SK-N-SH treated with all-trans-retinoic acid at 6 μM for 48 hours (cell line): ENCODE measurements around the gene ZNF317.

Experiments
- ATAC-seq: fragments of 200-7000 bp; cut with Tn5 transposase; 3 replicates; pipeline ENCODE4 v1.9.1; 2020; ENCODE audit warnings: mild to moderate bottlenecking, moderate library complexity
- ARNTL ChIP-seq: fragments of 450-650 bp; formaldehyde crosslinking; IDR thresholded peaks from 2 replicates; pipeline ENCODE4 v1.5.0; 2020; ENCODE audit warnings: low read depth, mild to moderate bottlenecking, moderate library complexity, borderline replicate concordance
- BACH2 ChIP-seq: fragments of 250-450 bp; sonication (Bioruptor Pico); IDR thresholded peaks from 2 replicates; pipeline ENCODE4 v1.9.0; 2021; ENCODE audit warnings: mild to moderate bottlenecking, borderline replicate concordance
- CREB5 ChIP-seq: fragments of 250-450 bp; sonication (Bioruptor Pico); IDR thresholded peaks from 2 replicates; pipeline ENCODE4 v1.5.1; 2020; ENCODE audit warnings: low read depth, mild to moderate bottlenecking, moderate library complexity
- CSDC2 ChIP-seq: fragments of 250-450 bp; sonication (Bioruptor Pico); IDR thresholded peaks from 2 replicates; pipeline ENCODE4 v1.5.0; 2020; ENCODE audit warnings: mild to moderate bottlenecking, moderate library complexity
- CSRNP3 ChIP-seq: fragments of 250-450 bp; sonication (Bioruptor Pico); IDR thresholded peaks from 2 replicates; pipeline ENCODE4 v1.5.1; 2021; ENCODE audit warnings: mild to moderate bottlenecking, moderate library complexity
- GLIS3 ChIP-seq: fragments of 250-450 bp; sonication (Bioruptor Pico); IDR thresholded peaks from 2 replicates; pipeline ENCODE4 v1.5.0; 2020; ENCODE audit warnings: mild to moderate bottlenecking, moderate library complexity
- OSR1 ChIP-seq: fragments of 250-450 bp; sonication (Bioruptor Pico); IDR thresholded peaks from 2 replicates; pipeline ENCODE4 v1.8.0; 2022; ENCODE audit warnings: moderate library complexity, mild to moderate bottlenecking, inconsistent platforms
- PATZ1 ChIP-seq: fragments of 250-450 bp; sonication (Bioruptor Pico); IDR thresholded peaks from 2 replicates; pipeline ENCODE4 v1.8.0; 2020; ENCODE audit warnings: mild to moderate bottlenecking, moderate library complexity, borderline replicate concordance
- POU6F1 ChIP-seq: fragments of 250-450 bp; sonication (Bioruptor Pico); IDR thresholded peaks from 2 replicates; pipeline ENCODE4 v1.8.0; 2021; ENCODE audit warnings: low read depth, mild to moderate bottlenecking, moderate library complexity, borderline replicate concordance
- PPARA ChIP-seq: fragments of 250-450 bp; sonication (Bioruptor Pico); IDR thresholded peaks from 2 replicates; pipeline ENCODE4 v1.5.0; 2020; ENCODE audit warnings: mild to moderate bottlenecking, borderline replicate concordance
- RARB ChIP-seq: fragments of 250-450 bp; sonication (Bioruptor Pico); IDR thresholded peaks from 2 replicates; pipeline ENCODE4 v1.8.0; 2021; ENCODE audit warnings: mild to moderate bottlenecking, moderate library complexity
- SNAI2 ChIP-seq: fragments of 250-450 bp; sonication (Bioruptor Pico); IDR thresholded peaks from 2 replicates; pipeline ENCODE4 v1.5.0; 2020; ENCODE audit warnings: mild to moderate bottlenecking, moderate library complexity
- TOX ChIP-seq: fragments of 250-450 bp; sonication (Bioruptor Pico); IDR thresholded peaks from 2 replicates; pipeline ENCODE4 v1.8.0; 2021; ENCODE audit warnings: mild to moderate bottlenecking, moderate library complexity, borderline replicate concordance
- TSHZ2 ChIP-seq: fragments of 250-450 bp; sonication (Bioruptor Pico); IDR thresholded peaks from 2 replicates; pipeline ENCODE4 v1.5.0; 2020; ENCODE audit warnings: mild to moderate bottlenecking, moderate library complexity
- ZC3H10 ChIP-seq: fragments of 250-450 bp; sonication (Bioruptor Pico); IDR thresholded peaks from 2 replicates; pipeline ENCODE4 v1.5.1; 2021; ENCODE audit warnings: mild to moderate bottlenecking, moderate library complexity
- ZFP3 ChIP-seq: fragments of 250-450 bp; sonication (Bioruptor Pico); IDR thresholded peaks from 2 replicates; pipeline ENCODE4 v1.5.0; 2020; ENCODE audit warnings: mild to moderate bottlenecking, moderate library complexity
- ZFP30 ChIP-seq: fragments of 450-650 bp; formaldehyde crosslinking; IDR thresholded peaks from 2 replicates; pipeline ENCODE4 v1.5.0; 2022; ENCODE audit warnings: mild to moderate bottlenecking, moderate library complexity
- ZNF70 ChIP-seq: fragments of 450-650 bp; formaldehyde crosslinking; IDR thresholded peaks from 2 replicates; pipeline ENCODE4 v1.5.0; 2020; ENCODE audit warnings: mild to moderate bottlenecking, moderate library complexity

ZNF317 gene

GRCh38 chr19:9148697-9149096 is 8.5 kb downstream of the ZNF317 start:
- no peak for ATAC-seq
- TF ChIP-seq TOX (CRISPR knock-in tag) (no peak), ZC3H10 (CRISPR knock-in tag) (no peak), PATZ1 (CRISPR knock-in tag) (no peak), GLIS3 (CRISPR knock-in tag) (no peak), POU6F1 (CRISPR knock-in tag) (no peak), RARB (no peak), OSR1 (no peak), PPARA (CRISPR knock-in tag) (no peak)

GRCh38 chr19:9149997-9150396 is 9.8 kb downstream of the ZNF317 start:
- TF ChIP-seq TOX (CRISPR knock-in tag) (no peak), ZNF70 (CRISPR knock-in tag) (no peak), CSDC2 (CRISPR knock-in tag) (no peak), CREB5 (no peak), OSR1 (no peak), ZFP3 (CRISPR knock-in tag) (no peak), CSRNP3 (CRISPR knock-in tag) (no peak), BACH2 (no peak), ARNTL (CRISPR knock-in tag) (no peak), ZFP30 (CRISPR knock-in tag) (no peak), TSHZ2 (CRISPR knock-in tag) (no peak), PATZ1 (CRISPR knock-in tag) (no peak), PPARA (CRISPR knock-in tag) (no peak), SNAI2 (no peak), POU6F1 (CRISPR knock-in tag) (no peak), ZC3H10 (CRISPR knock-in tag) (no peak)
- TF ChIP-seq, all 23 proteins: peak for 0
- ATAC-seq = no peak
